Measurements from ENCODE around the gene BICRA.
"Not testable (repeated sequence)": the region's sequence is repeated elsewhere in the genome, so short reads cannot be mapped to it uniquely, and the experiment has no call there.

The BICRA gene

GRCh38 chr19:47608969-47609905 lies at the start of gene BICRA:
TSS of gene BICRA (plus strand) at chr19:47609134. CDS start at chr19:47673575, 64,441 bp downstream.
- peak; percentile 81 for DNase-seq

- no peak for DNase-seq
Measured at GRCh38 chr19:47560999-47561398, 47.9 kb upstream of the BICRA start.

GRCh38 chr19:47561440-47562057 lies 47.4 kb upstream of the BICRA start:
- DNase-seq = no peak

GRCh38 chr19:47564081-47564480 lies 44.9 kb upstream of the BICRA start:
- DNase-seq = no peak

- no peak for DNase-seq
Measured at GRCh38 chr19:47569331-47569730, 39.6 kb upstream of the BICRA start.

GRCh38 chr19:47572635-47573034 lies 36.3 kb upstream of the BICRA start:
- no peak for DNase-seq

- DNase-seq = peak; percentile 82
Measured at GRCh38 chr19:47573071-47574026, 35.6 kb upstream of the BICRA start, which contains the start of gene ZNF541. TSS of gene ZNF541 (minus strand) at chr19:47573148. CDS start at chr19:47555856, 17,292 bp downstream.

- no peak for DNase-seq
Measured at GRCh38 chr19:47580397-47580796, 28.5 kb upstream of the BICRA start.

GRCh38 chr19:47581605-47582319 lies 27.2 kb upstream of the BICRA start:
- DNase-seq = no peak

- no peak for DNase-seq
Measured at GRCh38 chr19:47582320-47582909, 26.5 kb upstream of the BICRA start.

GRCh38 chr19:47583161-47583560 lies 25.8 kb upstream of the BICRA start:
- not testable (repeated sequence) for DNase-seq

GRCh38 chr19:47587295-47587694 lies 21.6 kb upstream of the BICRA start:
- no peak for DNase-seq

- DNase-seq = no peak
Measured at GRCh38 chr19:47589824-47590223, 19.1 kb upstream of the BICRA start.

- no peak for DNase-seq
Measured at GRCh38 chr19:47593860-47594259, 15.1 kb upstream of the BICRA start.

GRCh38 chr19:47595944-47596343 lies 13.0 kb upstream of the BICRA start:
- DNase-seq = no peak

- DNase-seq = no peak
Measured at GRCh38 chr19:47598407-47599349, 10.3 kb upstream of the BICRA start.

GRCh38 chr19:47599671-47600245 lies 9.2 kb upstream of the BICRA start:
- DNase-seq = not testable (repeated sequence)

- DNase-seq = peak; percentile 100
Measured at GRCh38 chr19:47600246-47601179, 8.4 kb upstream of the BICRA start.

All from activated gamma-delta T cell treated with Interleukin-2 at 50 U/mL for 16 hours (primary cell).